Measurements from ENCODE around the gene DNAI7.

Gene DNAI7

DNA sequence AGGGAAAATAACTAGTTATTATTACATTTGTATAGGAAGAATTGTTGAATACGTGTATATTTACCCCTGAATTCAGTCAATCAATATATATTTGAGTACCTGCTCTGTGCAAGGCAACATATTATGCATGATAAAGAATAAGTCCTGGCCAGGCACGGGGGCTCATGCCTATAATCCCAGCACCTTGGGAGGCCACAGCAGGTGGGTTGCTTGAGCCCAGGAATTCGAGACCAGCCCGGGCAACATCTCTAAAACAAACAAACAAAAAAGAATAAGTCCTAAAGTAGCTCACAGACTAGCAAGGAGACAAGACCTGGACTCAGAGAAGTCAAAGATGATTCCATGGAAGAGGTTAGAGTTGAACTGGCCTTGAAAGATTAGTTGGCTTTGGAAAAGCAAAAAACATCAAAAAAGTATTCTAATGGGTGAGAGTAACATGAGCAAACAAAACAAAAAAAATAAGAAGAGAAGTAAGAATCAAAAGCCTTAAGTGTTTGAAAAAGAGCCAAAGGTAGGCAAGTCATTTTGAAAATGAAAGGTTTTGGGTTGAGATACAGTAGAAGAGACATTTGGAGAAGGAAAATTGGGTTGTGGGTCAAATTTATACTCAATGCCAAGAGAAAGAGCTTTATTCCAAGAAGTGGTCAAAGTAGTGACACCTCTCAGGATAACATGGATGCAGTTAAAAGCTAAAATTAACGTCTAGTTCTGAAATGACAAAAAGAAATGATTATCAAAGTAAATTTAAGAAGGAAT is 130.9 kb downstream of the DNAI7 start:
- TF ChIP-seq, protein P1, sequence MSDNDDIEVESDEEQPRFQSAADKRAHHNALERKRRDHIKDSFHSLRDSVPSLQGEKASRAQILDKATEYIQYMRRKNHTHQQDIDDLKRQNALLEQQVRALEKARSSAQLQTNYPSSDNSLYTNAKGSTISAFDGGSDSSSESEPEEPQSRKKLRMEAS (IDR thresholded peaks at IDR 0.05), result no peak
- TF ChIP-seq CEBPB (IDR thresholded peaks at IDR 0.05), result no peak
- TF ChIP-seq EGR1 (IDR thresholded peaks at IDR 0.05), result no peak
- TF ChIP-seq, protein P2, sequence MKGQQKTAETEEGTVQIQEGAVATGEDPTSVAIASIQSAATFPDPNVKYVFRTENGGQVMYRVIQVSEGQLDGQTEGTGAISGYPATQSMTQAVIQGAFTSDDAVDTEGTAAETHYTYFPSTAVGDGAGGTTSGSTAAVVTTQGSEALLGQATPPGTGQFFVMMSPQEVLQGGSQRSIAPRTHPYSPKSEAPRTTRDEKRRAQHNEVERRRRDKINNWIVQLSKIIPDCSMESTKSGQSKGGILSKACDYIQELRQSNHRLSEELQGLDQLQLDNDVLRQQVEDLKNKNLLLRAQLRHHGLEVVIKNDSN (IDR thresholded peaks at IDR 0.05), result no peak
- no peak for TF ChIP-seq CREB1 (IDR thresholded peaks at IDR 0.05; ENCODE audit: low read depth)
- no peak for TF ChIP-seq ZBTB7A (IDR thresholded peaks at IDR 0.05; ENCODE audit: low read depth)
- no peak for TF ChIP-seq EP300 (IDR thresholded peaks at IDR 0.05; ENCODE audit: borderline replicate concordance)
- TF ChIP-seq TEAD4 (IDR thresholded peaks at IDR 0.05), result no peak
- TF ChIP-seq, protein P3, sequence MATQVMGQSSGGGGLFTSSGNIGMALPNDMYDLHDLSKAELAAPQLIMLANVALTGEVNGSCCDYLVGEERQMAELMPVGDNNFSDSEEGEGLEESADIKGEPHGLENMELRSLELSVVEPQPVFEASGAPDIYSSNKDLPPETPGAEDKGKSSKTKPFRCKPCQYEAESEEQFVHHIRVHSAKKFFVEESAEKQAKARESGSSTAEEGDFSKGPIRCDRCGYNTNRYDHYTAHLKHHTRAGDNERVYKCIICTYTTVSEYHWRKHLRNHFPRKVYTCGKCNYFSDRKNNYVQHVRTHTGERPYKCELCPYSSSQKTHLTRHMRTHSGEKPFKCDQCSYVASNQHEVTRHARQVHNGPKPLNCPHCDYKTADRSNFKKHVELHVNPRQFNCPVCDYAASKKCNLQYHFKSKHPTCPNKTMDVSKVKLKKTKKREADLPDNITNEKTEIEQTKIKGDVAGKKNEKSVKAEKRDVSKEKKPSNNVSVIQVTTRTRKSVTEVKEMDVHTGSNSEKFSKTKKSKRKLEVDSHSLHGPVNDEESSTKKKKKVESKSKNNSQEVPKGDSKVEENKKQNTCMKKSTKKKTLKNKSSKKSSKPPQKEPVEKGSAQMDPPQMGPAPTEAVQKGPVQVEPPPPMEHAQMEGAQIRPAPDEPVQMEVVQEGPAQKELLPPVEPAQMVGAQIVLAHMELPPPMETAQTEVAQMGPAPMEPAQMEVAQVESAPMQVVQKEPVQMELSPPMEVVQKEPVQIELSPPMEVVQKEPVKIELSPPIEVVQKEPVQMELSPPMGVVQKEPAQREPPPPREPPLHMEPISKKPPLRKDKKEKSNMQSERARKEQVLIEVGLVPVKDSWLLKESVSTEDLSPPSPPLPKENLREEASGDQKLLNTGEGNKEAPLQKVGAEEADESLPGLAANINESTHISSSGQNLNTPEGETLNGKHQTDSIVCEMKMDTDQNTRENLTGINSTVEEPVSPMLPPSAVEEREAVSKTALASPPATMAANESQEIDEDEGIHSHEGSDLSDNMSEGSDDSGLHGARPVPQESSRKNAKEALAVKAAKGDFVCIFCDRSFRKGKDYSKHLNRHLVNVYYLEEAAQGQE (IDR thresholded peaks at IDR 0.05; ENCODE audit: low read depth), result no peak
- no peak for TF ChIP-seq NFIC (IDR thresholded peaks at IDR 0.05)
- no peak for TF ChIP-seq FOXM1 (IDR thresholded peaks at IDR 0.05; ENCODE audit: borderline replicate concordance, low read depth)
- TF ChIP-seq TCF12 (IDR thresholded peaks at IDR 0.05; ENCODE audit: low read depth), result no peak
- no peak for TF ChIP-seq RAD21 (IDR thresholded peaks at IDR 0.05; ENCODE audit: low read depth)

DNA sequence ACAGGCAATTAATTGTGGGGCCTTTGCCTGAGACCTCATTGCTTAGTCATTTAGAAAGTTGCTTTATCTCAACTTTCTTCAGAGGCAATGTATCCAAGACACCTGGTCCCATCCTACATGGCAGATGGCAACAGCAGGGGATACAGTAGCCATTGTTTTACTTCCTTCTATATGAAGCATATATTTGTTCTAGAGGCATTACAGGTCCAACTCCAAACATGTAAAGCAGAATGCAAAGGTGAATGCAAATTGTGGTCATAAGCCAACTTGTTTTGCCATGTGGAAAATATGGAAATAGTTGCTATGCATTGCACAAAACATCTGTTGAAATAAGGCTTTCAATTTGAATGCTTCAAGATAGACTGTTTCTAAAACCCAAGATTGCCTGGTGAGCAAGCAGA is 136.3 kb downstream of the DNAI7 start:
- TF ChIP-seq, protein P3 (IDR thresholded peaks at IDR 0.05; ENCODE audit: low read depth), result no peak
- TF ChIP-seq RAD21 (IDR thresholded peaks at IDR 0.05; ENCODE audit: low read depth) (no peak), ZBTB7A (IDR thresholded peaks at IDR 0.05; ENCODE audit: low read depth) (no peak), EGR1 (IDR thresholded peaks at IDR 0.05) (no peak), CREB1 (IDR thresholded peaks at IDR 0.05; ENCODE audit: low read depth) (no peak), FOXM1 (IDR thresholded peaks at IDR 0.05; ENCODE audit: borderline replicate concordance, low read depth) (no peak), TEAD4 (IDR thresholded peaks at IDR 0.05) (no peak), YY1 (IDR thresholded peaks at IDR 0.05; ENCODE audit: low read depth) (no peak), CEBPB (IDR thresholded peaks at IDR 0.05) (no peak), TAF1 (IDR thresholded peaks at IDR 0.05; ENCODE audit: low read depth) (no peak), EP300 (IDR thresholded peaks at IDR 0.05; ENCODE audit: borderline replicate concordance) (no peak), TCF12 (IDR thresholded peaks at IDR 0.05; ENCODE audit: low read depth) (no peak), NFIC (IDR thresholded peaks at IDR 0.05) (no peak)
- TF ChIP-seq, protein P2 (IDR thresholded peaks at IDR 0.05), result no peak
- TF ChIP-seq, protein P1 (IDR thresholded peaks at IDR 0.05), result no peak

All from Ishikawa (cell line).